ENCODE measurements around the gene MMP3.

DNA sequence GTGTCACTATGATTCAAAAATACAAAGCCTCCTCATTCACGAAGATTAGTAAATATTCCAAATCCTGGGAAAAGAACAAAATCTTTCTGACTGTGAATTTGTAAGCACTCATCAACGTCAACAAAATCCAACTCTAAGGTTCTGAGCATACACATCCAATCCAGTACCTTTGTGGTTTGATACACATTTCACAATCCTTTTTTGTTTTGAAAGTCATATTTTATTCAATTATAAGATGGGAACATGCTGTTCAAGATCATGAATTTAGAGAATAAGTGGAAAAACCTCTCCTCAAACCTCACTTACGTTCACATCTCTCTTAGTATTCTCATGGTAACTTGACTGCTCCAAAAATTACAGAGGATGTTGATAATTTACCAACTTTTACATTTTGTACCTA, 9.6 kb upstream of the MMP3 start:
- TF ChIP-seq, protein P1, sequence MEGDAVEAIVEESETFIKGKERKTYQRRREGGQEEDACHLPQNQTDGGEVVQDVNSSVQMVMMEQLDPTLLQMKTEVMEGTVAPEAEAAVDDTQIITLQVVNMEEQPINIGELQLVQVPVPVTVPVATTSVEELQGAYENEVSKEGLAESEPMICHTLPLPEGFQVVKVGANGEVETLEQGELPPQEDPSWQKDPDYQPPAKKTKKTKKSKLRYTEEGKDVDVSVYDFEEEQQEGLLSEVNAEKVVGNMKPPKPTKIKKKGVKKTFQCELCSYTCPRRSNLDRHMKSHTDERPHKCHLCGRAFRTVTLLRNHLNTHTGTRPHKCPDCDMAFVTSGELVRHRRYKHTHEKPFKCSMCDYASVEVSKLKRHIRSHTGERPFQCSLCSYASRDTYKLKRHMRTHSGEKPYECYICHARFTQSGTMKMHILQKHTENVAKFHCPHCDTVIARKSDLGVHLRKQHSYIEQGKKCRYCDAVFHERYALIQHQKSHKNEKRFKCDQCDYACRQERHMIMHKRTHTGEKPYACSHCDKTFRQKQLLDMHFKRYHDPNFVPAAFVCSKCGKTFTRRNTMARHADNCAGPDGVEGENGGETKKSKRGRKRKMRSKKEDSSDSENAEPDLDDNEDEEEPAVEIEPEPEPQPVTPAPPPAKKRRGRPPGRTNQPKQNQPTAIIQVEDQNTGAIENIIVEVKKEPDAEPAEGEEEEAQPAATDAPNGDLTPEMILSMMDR (IDR thresholded peaks at IDR 0.05 in 8 of 11, conservative IDR thresholded peaks at IDR 0.05 in 3 of 11): no peak
- TF ChIP-seq POLR2A (IDR thresholded peaks at IDR 0.05): no peak

All from spleen (tissue), 7 donors.